Inferior parietal cortex (tissue), 1 donor: ENCODE measurements around the gene AGAP3.

Source experiments
- DNase-seq: peaks from one replicate; pipeline ENCODE4 v3.0.0-alpha.2; 2016; ENCODE audit errors: extremely low spot score

The AGAP3 gene

GRCh38 chr7:151123158-151123821, 37.0 kb downstream of the AGAP3 start:
- no peak for DNase-seq

- DNase-seq = peak; percentile 91
Observed at GRCh38 chr7:151123822-151124464, 37.7 kb downstream of the AGAP3 start.

GRCh38 chr7:151124481-151124880, 38.2 kb downstream of the AGAP3 start:
- no peak for DNase-seq

DNA sequence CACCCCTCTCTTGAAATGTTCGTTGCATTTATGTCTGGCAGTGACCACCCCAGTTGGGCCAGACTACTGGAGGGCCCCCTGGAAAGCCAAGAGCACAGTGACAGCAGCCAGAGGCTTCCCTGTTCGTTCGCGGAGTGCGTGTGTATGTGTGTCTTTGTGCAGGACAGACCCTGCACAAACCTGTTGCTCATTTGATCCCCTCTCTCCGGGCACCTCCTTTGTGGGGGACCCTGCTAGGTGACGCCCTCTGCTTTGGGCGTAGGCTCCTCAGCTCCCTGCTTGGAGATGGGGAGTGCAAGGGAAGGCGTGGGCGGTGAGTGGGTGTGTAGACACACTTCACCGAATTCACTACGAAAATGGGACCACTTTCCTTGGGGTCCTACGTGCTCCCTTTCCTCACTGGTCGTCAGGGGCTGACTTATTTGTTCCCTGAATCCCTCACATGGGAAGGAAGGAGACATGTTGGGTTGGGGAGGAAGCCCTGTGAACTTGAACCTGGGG, 38.7 kb downstream of the AGAP3 start:
- DNase-seq = no peak

DNA sequence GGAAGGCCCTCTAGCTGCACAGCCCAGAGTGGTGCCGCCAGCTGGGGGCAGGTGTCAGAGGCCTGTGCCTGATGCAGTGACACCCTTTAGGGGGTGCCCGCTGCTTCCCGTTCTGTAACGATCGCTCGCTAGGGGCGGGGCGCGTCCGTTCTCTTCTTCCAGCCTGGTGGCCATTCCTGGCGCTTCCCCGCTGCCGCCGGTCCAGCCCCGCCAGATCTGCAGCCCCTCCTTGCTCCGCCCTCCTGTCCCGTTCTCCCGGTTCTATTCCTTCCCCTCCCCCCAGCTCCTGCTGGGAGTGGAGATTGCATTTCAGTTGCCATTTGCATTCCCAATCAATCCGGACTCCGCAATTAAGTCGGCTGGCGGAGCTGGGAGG, 39.2 kb downstream of the AGAP3 start:
- DNase-seq = no peak

DNA sequence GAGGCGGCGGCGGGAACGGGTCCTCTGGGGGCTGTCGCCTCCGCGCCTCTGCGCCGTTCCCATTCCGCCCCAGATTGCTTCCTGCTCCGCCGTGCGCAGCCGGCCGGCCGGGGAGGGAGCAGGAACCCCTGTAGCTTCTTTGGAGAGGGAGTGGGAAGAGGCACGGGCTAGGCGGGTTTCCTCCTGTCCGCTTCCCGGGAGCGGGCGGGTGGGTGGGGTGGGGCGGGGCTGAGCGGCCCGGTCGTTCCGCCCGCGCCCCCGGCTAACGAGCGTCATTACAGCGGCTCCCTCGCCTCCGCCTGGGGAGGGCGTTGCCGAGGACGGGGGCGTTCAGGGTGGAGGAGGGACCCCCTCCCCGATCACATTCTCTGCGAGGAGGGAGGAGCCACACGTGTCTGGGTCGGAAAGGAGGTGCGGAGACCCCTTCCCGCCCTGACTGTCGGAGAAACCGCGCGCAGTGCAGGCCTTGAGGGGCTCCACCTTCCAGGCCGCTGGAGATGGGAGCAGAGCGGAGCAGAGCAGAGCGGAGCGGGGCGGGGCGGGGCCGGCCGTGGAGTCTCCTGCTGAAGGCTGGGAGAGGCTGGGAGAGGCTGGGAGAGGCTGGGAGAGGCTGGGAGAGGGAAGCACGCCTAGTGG, 39.7 kb downstream of the AGAP3 start:
- no peak for DNase-seq

GRCh38 chr7:151126491-151127137, 40.3 kb downstream of the AGAP3 start:
- DNase-seq = no peak

DNA sequence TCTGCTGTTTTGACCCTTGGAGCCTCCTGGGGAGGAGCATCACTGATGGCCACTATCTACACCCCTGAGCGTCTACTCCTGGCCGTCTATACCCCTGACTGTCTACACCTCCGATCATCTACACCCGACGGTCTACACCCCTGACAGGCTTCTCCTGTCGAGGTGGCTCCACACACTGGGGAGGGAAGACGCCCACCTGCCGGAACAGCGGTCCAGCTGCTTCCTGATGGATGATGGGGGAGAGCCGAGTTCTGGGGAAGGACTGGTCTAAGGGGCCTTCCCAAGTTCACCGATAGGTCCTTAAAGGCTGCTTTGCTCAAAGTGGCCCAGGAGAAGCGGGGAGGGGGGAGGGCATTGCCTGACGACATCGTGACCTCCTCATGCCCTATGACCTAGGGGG, 41.9 kb downstream of the AGAP3 start:
- DNase-seq = no peak

DNA sequence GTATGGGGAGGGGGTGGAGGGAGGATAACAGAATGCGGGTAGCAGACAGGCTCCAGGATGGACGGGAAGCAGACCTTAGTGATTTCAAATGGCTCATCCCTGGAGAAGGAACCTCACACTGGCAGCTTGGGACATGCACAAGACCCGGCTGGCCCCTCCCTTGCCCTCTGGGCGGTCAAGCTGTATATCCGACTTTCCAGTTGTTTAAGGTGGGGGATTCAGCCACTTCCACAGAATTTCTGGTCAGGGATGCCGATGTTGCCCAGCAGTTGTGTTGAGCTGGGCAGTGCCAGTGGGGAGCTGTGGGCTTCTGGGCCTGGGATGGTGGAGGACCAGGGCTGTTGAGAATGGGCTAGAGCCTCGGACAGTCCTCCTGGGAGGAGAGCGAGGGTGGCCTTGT, 42.4 kb downstream of the AGAP3 start:
- DNase-seq = no peak

- no peak for DNase-seq
Observed at GRCh38 chr7:151129117-151129959, 43.1 kb downstream of the AGAP3 start.

DNA sequence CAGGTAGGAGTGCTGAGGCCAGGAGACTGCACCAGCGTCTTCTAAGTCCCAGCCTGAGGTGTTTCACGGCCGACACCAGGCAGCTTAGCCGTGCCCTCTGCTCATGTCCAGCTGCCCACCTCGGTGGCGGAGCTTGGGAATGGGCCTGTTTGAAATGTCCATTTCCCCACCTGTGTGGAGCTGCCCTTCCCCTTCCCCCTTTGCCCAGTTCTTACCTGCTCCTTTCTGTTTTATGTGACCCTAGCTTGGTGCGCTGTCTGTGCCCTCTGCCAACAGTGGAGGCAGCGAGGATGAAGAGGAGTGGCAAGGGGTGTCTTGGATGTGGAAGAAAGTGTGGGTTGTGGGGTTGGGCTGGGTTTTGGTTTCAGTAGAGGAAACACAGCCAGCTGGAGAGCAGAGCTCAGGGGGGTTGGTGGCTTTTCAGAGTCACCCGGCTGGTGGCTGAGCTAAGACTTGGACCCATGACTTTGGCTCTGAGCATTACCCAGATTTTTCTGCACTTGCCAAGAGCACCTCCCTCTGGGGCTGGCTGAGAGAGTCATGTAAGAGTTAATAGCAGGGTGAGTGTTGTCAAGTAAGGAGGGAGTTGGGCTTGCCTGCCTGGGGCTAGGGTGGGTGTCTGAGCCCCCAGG, 43.8 kb downstream of the AGAP3 start:
- DNase-seq = no peak

DNA sequence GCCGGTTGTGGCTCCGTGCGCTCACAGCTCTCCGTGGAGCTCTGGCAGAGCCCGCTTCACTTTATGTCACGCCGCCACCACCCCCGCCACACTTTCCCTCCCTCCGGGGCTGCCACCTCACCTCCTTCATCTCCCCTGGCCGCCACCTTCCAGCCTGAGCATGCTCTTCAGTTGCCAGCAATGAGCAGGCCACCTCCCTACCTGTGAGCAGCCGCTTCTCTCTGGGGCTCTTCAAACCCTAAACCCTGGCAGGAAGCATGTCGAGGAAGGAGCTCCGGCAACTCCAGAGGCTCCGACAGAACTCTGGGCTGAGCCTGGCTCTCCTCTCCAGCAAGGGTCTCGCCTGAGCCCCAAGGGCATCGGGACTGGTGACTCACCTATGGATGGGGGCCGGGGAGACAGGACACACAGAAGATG, 44.5 kb downstream of the AGAP3 start:
- DNase-seq = no peak

- no peak for DNase-seq
Observed at GRCh38 chr7:151131224-151131591, 44.9 kb downstream of the AGAP3 start.

- no peak for DNase-seq
Observed at GRCh38 chr7:151131592-151132293, 45.5 kb downstream of the AGAP3 start.

DNA sequence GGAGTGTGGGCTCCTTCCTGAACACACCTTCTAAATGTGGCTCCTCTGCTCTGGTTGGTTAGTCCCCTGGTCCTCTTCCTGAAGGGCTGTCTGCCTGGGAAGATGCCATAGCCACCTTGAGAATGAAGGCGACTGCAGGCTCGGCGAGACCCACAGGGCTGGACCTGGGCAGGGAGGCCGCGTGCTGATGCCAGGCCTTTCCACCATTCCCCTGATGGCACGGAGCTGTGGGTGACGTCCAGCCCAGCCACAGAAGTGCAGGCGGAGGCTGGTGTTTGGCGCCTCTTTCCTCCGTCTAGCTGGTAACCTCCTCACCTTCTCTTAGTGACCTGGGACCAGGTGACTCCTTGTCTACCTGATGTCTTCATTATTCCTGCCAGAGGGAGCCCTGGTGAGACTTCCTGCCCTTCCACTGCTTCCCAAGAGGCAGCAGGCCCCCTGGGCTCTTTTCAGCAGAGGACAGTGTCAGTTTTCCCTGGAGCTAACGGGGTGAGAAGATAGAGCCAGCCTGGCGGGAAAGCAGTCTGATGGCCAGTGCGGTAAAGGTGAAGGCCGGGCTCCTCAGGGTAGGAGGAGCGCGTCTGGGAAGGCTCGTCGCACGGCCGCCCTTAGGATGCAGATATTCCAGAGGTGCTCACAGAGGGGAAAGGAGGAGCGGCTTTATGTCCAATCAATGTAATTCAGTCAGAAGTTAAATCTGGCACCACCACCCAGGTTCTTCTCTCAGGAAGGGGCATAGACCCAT, 46.4 kb downstream of the AGAP3 start:
- no peak for DNase-seq

DNA sequence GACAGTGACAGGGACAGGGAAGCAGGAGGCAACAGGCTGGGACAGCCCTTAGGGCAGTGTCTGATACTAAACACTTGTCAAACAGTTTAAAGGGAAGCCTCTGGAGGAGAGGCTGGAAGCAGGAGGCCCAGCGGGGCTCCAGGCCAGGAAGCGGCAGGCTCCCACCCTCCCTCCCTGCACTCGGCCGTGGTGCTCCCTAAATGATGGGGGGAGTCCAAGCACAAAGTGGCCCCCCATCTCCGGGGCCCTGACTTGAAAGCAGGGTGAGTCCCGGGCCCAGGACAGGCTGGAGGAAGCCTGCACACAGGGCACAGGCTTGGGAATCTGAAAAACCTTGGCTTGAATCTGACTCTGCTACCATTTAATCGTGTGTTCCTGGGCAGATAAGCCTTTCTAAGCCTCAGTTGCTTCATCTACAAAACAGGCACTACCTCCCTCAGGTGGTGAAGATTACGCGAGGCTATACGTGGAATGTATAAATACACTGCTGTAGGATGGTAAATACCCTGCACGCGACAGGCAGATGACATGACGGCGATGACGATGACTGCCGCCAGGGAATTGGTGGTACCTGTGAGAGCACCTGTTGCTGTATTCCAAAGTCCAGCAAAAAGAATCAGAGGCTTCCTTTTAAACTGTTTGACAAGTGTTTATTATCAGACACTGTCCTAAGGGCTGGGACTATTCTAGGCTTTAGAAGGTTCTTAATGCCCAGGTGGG, 47.2 kb downstream of the AGAP3 start:
- DNase-seq = no peak

- DNase-seq = no peak
Observed at GRCh38 chr7:151133986-151134742, 47.9 kb downstream of the AGAP3 start.

- no peak for DNase-seq
Observed at GRCh38 chr7:151134743-151135524, 48.7 kb downstream of the AGAP3 start.
